ENCODE measurements around the gene CAMTA2.

GRCh38 chr17:4973256-4974114, 14.0 kb downstream of the CAMTA2 start:
- TF ChIP-seq TARDBP (IDR thresholded peaks at IDR 0.05) (no peak), ZNF384 (IDR thresholded peaks at IDR 0.05) (no peak), LEF1 (IDR thresholded peaks at IDR 0.05; ENCODE audit: borderline replicate concordance) (no peak), SP1 (IDR thresholded peaks at IDR 0.05) (no peak), SUZ12 (IDR thresholded peaks at IDR 0.05) (no peak)

Data from HEK293T (cell line).